Stimulated activated CD4-positive, alpha-beta T cell treated with anti-CD3 and anti-CD28 coated beads, Interleukin-1b, Interleukin-23, amount 100 ng/mL, for 1 hour (primary cell): ENCODE measurements around the gene FBXW4.

Source experiments
- DNase-seq, 2 donors: peaks; one replicate each; pipeline ENCODE4 v3.0.0-alpha.2; 2020; ENCODE audit warnings: low read depth in 2 of 2

Gene FBXW4

GRCh38 chr10:101695404-101695890, 477 bp upstream of the FBXW4 start:
- peak in 1 of 2 donors; percentile 5 for DNase-seq

GRCh38 chr10:101693978-101694673, 844 bp downstream of the FBXW4 start:
- peak; percentile 22 to 46 for DNase-seq

DNA sequence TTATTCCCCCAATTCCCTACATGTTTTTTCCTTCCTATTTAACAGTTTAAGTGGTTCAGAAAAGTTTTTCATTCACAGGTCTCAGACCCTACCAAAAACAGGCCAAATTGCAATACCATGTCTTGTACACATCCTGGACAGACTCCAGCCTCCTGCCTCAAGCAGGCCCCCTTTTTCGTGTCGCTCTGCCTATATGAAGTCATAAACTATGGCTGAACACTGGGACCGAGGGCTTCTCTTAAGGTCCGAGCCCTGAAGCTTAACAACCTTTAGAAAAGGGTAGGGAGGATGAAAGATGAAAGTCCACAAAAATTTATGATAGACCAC, 1.4 kb downstream of the FBXW4 start:
- DNase-seq = no peak

GRCh38 chr10:101691081-101691480, 3.9 kb downstream of the FBXW4 start:
- DNase-seq = no peak

DNA sequence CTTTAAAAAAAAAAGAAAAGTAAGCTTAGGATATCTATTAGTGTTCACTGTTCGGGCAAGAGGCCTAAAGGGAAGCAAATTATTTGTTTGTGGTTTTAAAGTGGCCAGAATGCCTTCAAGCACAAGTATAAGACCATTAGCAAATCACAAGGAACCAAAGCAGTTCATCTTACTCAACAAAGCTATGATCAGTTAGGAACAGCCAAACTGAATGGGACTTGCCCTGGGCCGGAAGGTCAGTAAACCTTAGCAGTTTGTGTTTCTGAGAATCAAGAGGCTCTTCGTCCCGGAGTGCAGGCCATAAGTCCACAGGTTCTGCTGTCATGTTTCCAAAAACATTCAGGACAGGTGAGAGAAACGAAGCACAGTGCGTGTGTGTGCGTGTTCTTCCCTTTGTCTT, 4.5 kb downstream of the FBXW4 start:
- no peak for DNase-seq

GRCh38 chr10:101687071-101687658, 7.8 kb downstream of the FBXW4 start:
- DNase-seq = no peak

DNA sequence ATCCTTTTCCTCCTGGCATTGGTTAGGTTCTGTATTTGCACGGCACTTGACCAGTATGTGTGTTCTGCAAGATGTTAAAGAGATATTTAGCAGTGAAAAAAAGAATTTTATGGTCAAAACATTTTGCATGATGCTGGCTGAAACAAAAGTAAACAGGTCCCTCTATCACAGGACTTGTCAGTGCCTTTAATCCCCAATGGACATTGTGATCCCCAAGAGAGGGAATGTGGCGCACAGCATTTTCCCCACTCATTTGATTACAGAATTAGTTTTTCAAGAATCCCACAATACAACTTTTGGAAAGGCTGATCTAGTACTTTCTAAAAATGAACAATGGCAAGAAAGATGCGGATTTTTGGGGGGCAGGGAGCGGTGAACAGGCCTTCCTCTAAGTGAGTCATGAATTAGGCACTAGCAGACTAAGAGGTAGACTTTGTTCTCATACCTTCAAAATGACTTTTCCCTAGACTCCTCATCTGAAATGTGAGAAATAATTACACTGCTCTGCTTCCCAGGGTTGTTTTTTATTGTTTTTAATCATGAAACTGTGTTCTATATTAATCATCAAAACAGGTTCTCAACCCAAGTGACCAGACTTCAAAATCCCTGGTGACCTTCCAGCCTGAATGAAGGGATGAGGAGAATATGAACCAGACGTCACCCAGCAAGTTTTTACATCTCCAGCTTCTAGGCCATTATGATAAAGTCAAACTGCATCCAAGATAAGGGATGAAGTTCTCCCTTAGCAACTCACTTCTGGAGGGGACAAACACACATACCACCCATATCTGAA, 8.6 kb downstream of the FBXW4 start:
- DNase-seq = no peak

DNA sequence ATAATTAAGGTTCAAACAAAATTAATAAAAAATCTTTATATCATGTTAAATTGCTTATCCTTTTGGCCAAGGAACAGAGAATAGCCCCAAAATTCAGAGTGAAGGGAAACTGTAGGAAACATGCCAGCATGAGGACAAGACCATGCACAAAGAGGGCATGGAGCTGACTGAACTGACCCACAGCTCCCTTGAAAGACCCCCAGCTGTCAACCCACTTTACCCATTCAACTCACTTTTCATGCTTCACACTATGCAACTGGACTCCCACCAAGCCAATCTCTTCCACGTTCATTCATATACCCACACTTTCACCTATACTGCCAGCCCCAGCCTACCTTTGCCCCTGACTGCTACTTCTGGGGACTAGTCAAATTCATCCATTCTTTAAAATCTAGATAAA, 10.2 kb downstream of the FBXW4 start:
- no peak for DNase-seq

DNA sequence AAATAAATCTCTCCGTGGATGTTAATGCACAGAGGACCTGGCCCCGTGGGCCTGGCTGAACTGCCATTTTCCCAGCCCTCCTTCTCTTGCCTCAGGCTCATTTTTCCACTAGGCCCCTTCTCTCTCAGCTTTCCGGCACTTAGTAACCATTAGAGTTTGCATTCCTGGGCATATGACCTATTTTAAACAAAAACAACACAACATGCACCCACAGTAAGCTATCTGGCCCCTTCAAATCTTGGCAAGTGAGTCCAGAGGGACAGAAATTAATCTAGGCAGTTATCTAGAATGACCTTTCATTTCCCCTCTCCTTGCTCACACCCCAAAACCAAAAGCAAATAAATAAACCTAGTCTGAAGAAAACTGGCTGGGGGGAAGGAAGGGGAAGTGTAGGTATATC, 11.7 kb downstream of the FBXW4 start:
- no peak for DNase-seq

DNA sequence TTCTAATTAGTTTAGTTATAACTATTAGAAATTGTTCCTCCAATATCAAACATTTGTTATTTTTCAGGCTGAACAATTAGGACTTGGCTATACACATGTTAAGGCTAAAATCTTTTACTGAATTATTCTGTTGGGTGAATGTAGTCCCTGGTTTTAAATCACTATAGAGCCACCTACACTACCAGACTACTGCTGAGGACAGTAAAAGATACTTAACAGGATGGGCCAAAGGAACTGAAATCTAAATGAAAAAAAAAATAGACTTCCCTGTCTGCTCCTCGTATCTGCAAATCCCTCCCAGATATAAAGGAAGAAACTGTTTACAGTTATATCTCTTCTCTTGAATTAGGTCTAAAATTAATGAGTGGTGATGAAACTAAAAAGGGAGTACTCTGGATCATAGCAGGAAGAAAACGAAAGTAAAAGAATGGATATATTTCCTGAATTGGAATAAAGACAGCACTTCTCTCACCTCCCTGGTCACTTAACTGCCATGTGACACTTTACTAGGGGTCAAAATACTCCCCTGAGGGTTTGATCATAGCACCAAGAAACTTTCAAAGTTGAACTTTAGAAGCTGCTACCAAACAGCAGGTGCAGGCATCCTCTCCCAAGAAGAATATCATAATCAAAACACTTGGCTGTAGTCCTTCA, 12.7 kb downstream of the FBXW4 start:
- DNase-seq = no peak

DNA sequence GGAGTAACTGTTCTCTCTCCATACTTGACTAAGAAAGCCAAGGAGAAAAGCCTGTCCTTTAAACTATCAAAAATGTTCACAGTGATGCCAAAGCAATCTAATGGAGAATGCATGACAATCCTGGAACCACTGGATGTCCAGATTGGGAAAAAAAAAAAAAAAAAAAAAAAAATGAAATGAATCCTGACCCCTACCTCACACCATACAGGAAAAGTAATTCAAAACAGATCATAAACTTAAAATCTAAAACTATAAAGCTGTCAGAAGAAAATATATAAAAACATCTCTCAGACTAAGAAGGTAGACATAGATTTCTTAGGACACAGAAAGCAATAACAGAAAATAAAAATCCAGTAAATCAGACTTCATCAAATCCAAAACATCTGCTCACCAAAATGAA, 18.4 kb downstream of the FBXW4 start:
- DNase-seq = no peak

DNA sequence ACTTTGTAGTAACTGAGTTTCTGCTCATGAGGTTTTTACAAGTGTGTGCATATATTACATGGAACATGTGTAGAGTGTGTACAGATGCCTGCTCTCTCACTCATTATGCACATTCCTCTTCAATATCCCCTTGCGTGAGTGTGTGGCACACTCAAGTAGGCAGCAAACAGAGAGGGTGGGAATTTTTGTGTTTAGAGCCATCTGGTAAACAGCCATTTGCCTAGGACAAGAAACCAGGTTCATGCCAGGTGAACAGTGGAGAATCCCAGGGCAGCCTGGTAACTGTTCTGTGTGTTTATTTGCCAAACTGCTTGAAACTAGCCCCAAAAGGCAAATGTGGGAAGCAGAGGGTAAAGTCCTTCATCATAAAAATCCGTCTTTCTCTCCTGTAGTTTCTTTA, 19.9 kb downstream of the FBXW4 start:
- no peak for DNase-seq

- no peak for DNase-seq
Measured at GRCh38 chr10:101672536-101672935, 22.4 kb downstream of the FBXW4 start.

- DNase-seq = no peak
Measured at GRCh38 chr10:101671453-101671852, 23.5 kb downstream of the FBXW4 start.

DNA sequence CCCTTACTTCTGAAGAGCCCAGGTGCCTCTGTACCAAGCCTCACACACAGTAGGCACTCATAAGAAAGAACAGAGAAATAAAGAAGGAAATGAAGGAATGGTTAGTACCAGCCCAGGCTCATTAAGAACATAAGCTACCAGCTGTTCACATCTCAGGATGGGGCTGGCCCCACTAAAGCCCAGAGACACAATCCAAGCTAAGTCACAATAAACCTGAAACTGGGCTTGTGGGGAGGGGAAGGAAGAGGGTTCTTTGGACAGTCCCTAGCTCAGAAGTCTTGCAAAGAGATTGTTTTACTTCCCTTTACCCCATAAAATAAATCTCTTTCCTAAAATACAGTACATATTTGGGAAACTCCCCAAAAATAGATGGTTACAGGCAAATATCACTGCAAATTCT, 24.3 kb downstream of the FBXW4 start:
- DNase-seq = no peak

- DNase-seq = no peak
Measured at GRCh38 chr10:101669181-101669580, 25.8 kb downstream of the FBXW4 start.

- DNase-seq = no peak
Measured at GRCh38 chr10:101668566-101668965, 26.4 kb downstream of the FBXW4 start.

DNA sequence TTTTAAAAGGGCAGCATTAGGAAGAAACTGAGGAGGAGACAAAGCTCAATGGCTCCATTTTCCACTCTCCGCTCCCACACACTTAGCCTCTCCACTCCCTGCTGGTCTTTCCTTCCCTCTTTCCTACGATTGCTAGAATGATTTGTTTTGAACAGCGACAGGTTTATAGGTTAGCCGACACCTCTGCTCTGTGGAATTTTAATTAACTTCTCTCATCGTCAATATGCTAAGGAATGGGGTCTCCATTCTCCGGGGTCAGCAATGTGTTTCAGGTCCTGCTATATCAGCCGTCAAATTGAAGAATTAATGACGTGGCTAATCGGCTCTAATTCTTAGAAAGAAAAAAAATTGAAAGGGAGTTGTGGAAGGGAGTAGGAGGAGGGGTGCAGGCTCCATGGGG, 28.9 kb downstream of the FBXW4 start:
- no peak for DNase-seq

DNA sequence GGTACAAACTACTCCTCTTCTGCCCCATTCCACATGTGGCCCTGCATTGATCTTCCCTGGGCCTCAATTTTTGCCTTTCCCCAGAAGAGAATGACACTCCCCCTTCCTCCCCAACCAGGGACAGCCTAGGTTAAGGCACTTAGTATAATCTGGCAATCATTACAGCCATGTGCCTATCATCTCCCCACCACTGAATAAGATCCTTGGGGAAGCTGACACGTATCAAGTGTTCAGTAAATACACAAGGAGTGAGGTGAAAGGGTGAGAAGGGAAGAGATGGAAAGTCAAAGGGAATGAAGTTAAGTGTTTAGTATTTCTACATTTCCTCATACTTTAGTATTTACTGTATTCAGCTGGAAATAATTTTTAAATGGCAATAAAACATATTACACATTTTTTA, 31.9 kb downstream of the FBXW4 start:
- DNase-seq = no peak

DNA sequence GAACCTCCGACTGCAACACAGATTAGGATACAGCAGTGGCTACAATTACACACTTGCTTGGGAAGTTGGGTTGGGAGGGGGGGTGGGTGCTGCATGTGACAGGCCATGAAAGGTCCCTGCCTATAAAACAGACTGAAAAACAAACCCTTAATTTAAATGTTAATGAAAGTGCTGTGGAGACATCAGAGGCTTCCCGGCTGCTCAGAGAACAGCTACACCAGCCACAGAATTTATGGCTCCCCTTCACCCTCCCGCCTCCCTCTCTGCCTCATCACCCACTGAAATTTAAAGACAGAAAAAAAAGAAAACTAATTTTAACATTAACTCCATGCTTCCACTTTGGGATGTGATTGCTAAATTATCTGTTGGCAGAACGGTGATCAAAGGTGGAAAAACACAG, 34.7 kb downstream of the FBXW4 start:
- DNase-seq = no peak

GRCh38 chr10:101658975-101659374, 36.0 kb downstream of the FBXW4 start:
- DNase-seq = no peak

- DNase-seq = no peak
Measured at GRCh38 chr10:101656890-101657289, 38.1 kb downstream of the FBXW4 start.

- DNase-seq = no peak
Measured at GRCh38 chr10:101655570-101655969, 39.4 kb downstream of the FBXW4 start.
